Stimulated activated CD8-positive, alpha-beta memory T cell treated with anti-CD3 and anti-CD28 coated beads, Interleukin-7, amount 100 ng/mL, for 48 hours (primary cell): ENCODE data around the gene SYMPK.
"Not testable (repeated sequence)": the region's sequence is repeated elsewhere in the genome, so short reads cannot be mapped to it uniquely, and the experiment has no call there.

Source experiments
- DNase-seq, 2 donors: peaks; one replicate each; pipeline ENCODE4 v3.0.0-alpha.2; 2020; ENCODE audit warnings: low read depth in 1 of 2; ENCODE audit errors: extremely low read depth in 1 of 2

Gene SYMPK

DNA sequence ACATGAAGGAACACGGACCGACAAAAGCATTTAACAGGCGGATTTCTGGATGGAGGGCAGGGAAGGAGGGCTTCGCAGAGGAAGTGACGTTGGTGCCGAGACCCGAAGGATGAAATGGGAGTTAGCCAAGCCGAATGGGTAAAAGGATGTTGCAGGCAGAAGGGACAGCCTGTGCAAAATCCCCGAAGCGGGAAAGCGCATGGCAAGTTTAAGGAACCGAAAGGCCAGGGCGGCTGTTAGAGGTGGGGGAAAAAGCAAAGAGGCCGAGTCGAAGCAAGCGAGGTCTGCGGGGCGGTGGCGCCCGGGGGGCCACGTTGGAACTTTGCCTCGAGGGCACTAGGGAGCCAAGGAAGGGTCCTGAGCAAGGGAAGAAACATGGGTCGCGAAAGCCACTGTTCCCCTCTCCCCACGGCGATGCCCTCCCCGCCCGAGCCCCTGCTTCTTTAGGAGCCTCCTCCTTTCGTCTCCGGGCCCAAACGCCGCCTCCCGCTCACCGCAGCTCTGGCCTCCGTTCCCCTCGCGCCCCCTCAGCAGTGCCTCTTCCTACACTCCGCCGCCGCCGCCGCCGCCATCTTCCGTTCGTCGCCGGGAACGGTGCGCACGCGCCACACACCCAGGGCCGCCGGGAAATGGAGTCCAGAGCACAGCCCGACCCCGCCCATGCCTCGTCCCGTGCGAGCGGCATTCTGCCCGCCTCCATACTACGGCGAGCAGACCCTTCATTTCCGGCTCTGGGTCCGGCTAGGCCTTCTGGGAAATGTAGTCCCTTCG lies at the start of gene SYMPK:
Gene SYMPK (minus strand): TSS at position 584 of the 771 bp plus-strand sequence. CDS start 8,652 bp downstream, outside the sequence.
- DNase-seq: peak; percentile 97 to 99

DNA sequence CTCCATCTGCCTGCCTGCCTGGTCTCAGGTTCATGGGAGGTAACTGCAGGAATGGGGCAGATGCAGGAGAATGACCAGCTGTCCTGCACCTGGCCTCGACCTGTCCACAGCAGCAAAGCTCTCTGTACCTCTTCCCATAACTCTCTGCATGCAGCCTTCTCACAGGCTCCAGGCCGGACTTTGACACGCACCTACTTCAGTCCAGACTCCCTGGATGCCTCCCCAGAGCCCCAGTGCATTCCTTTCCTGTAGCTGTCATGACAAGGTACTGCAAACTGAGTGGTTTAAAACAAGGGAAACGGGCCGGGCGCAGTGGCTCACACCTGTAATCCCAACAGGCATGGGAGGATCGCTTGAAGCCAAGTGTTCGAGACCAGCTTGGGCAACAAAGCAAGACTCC lies 48.3 kb upstream of the SYMPK start:
- DNase-seq: no peak

DNA sequence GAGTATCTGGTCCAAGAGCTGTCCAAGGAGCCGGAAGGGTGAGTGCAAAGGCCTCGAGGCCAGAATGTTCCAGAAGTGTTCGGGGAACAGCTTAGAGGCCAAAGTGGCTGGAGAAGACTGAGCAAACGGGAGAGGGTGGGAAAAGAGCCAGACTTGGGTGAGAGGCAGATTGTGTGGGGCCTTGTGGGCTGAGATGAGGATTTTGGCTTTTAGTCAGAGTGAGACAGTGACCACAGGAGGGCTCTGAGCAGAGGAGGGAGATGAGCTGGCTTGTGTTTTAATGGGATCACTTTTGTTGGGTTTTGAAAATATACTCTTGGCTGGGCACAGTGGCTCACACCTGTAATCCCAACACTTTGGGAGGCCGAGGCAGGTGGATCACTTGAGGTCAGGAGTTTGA lies 46.0 kb upstream of the SYMPK start:
- no peak for DNase-seq

DNA sequence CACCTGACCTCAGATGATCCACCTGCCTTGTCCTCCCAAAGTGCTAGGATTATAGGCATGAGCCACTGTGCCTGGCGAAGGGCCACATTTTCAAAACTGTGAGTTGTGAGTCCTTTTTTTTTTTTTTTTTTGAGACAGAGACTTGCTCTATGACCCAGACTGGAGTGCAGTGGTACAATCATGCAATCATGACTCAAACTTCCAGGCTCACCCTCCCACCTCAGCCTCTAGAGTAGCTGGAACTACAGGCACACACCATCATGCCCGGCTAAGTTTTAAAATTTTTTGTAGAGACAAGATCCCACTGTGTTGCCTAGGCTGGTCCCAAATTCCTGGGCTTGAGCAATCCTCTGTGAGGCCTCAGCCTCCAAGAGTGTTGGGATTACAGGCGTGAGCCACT lies 43.3 kb upstream of the SYMPK start:
- DNase-seq: no peak

DNA sequence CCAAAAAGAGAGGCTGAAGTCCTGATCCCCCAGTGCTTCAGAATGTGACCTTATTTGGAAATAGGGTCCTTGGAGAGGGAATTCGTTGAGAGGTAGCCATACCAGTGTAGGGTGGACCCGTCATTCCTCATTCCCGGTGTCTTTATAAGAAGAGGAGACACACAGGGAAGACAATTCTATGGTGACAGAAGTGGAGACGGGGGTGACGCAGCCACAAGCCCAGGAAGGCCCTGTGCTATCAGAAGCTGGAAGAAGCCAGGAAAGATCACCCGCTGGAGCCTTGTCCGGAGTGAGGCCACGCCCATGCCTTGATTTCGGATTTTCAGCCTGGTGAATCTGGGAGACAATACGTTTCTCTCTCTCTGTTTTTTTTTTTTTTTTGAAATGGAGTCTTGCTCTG lies 42.1 kb upstream of the SYMPK start:
- DNase-seq: no peak

DNA sequence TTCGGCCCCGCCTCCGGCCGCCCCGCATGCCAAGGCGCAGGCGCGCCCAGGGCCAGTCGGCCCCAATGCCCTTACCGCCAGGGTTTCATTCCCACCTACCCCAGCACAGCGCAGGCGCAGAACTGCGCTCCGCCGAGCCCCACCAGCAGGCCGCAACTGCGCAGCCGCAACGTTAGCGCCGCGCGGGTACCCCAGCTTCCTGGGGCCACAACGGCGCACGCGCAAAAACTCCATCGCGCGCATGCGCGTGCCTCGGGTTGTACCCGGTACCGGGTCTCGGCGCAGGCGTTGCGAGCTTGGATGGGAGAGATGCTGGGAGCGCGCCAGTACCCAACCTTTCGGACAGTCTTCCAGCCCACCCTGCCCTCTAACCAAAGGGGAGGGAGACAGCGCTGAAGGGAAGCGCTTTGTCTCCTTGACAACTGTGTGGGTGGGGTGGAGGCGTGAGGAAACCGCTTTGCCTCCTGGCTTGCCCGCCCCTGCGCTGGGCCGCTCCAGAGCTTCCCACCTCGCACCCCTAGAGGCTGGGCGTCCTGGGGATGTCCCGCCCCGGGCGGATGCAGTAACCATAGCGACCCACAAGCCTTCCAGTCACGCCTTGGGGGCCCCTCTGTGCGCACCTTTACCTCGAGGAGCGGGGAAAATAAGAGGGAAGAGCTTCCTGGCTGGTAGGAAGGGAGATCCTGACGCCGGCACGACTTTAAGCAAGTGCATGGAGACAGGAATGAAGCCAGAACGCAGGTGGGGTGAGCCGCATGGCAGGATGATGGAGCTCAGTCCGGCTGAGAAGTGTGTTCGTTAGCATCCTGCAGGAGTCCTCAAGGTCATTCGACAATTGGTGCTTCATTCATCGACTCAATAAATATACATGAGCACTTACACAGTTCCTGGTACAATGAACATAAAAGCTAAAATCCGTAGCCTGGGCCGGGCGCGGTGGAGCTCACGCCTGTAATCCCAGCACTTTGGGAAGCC lies 40.0 kb upstream of the SYMPK start:
- DNase-seq: peak; percentile 96 to 100

DNA sequence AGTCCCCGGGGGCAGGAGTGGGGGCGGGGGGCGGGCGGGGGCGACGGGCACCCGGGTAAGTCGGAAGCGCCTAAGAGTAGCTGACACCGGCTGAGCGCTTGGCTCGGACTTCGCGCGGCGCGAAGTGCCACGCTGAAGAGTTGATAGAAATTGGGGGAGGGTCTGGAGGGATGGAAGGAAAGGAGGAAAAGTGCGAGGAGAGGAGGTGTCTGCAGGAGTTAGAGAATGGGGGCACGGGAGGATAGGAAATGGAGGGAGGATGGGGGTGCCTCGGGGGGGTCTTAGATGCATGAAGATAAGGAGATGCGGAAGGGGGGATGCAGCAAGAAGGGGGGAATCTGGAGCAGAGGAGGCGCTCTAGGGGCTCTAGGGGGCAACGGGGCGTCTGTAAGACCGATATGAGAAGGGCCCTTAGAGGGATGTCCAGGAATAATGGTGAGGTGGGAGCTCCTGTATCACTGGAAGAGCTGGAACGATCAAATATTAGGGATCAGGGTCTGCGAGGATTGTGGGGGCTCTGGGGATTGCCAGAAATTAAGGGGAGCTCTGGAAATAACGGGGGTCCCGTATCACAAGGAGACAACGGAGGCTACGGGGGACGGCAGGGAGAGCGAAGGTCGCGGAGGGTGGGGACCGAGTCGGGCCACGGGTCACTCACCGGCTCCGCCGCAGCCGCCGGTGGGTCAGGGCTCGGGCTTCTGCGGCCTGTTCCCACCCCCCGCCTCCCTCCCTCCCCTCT lies 39.1 kb upstream of the SYMPK start, which contains the start of gene MYPOP:
Gene MYPOP (minus strand): TSS at position 702 of the 739 bp plus-strand sequence. CDS start 840 bp downstream, outside the sequence.
- DNase-seq: no peak

DNA sequence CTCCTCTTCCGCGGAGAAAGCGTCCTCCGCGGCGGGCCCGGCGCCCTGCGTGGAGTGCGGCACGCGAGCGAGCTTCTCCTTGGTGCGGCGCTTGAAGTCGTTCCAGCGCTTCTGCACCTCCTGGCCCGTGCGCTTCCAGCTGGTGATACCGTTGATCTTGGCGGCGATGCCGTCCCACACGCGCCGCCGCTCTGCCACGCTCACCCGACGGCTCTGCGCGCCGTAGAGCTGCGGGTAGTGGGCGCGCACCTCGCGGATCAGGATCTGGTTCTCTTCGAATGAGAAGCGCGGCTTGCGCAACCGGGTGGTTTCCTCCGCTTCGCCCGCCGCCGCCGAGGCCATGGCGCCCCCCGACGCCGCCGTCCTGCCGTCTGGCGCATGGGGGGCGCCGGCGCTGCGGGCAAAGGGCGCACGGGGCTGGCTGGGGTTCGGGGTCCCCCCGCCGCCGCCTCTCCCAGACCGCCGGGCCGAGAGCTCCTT lies 38.5 kb upstream of the SYMPK start:
- DNase-seq: no peak

DNA sequence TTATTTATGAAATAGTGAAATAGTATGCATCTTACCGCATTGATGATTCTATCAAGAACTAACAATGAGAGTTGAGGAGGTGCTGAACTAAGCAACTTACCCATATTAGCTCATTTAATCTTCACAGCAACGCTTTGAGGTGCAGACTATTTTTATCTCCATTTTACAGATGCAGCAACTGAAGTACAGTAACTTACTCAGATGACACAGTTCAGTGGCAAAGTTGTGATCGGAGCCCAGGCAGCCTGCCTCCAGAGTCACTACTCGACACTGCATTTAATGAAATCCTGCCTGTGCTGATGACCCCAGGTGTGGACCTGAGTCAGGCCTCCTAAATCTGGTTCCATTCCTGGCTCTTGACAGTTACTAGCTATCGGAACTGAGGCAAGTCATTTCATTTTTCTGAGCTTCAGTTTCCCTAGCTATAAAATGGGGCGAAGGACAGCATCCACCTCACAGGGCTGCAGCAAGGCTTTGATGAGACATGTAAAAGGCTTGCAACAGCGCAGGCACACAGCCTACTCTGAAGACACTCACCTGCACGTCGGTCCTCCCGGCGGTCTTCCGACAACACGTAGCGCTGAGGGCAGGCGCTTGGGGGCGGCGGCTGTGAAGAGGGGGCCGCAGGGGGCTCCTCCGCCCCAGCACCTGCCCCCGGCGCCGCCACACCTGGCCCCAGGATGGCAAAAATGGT lies 37.9 kb upstream of the SYMPK start:
- no peak for DNase-seq

DNA sequence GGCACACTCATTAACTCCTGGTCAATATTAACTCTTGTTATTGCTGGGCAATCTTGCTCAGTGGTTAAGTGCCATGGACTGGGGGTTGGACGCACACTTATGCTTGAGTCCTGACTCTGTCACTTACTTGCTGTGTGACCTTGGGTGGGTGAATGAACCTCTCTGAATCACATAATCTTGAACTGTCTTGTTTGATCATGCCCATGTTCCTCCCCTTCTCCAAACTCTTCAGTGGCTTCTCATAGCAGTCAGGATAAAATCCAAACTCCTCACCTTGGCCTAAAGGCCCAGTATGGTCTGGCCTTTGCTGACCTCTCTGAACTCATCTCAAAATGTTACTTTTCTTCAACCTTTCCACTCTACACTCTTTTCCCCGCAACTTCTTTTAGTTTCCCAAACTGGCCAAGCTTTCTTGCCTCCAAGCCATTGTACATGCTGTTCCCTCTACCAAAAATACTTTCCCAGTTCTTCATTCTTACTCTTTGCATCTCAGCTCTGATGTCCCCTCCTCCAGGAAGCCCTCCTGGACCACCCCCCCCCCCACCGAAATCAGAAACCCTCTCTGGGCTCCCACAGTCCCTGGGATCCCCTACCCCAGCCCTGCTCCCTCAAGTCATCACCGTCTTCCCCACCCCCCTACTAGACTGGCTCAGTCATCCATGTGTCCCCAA lies 37.1 kb upstream of the SYMPK start:
- no peak for DNase-seq

DNA sequence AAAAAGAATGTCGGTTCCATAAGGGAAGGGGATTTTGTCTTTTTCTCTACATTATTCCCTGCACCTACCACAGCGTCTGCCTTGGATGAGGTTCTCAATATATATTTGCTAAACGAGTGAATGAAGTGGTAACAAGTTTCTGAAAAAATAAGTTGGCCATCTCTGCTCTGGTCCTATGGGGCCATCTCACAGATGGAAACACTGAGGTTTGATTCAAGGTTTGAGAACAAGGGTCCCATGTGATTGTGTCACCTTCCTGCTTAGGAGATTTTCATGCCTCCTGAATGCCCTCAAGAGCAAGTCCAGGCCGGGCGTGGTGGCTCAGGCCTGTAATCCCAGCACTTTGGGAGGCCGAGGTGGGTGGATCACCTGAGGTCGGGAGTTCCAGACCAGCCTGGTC lies 36.3 kb upstream of the SYMPK start:
- DNase-seq: no peak

DNA sequence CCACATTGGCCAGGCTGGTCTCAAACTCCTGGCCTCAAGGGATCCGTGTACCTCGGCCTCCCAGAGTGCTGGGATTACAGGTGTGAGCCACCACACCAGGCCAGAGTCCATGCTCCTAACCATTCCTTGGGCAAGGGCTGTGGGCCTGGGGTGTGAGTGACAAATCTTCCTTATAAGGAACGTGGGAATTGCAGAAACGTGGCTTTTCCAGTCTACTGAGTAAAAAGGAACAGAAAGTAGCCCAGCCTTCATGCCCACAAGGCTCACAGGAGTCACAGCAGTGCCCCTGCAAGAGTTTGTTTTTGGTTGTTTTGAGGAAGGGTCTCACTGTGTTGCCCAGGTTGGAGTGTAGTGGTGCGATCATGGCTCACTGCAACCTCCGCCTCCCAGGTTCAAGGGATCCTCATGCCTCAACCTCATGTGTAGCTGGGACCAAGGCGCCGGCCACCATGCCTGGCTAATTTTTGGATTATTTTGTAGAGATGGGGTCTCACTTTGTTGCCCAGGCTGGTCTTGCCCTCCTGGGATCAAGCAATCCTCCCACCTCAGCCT lies 34.4 kb upstream of the SYMPK start:
- DNase-seq: no peak

DNA sequence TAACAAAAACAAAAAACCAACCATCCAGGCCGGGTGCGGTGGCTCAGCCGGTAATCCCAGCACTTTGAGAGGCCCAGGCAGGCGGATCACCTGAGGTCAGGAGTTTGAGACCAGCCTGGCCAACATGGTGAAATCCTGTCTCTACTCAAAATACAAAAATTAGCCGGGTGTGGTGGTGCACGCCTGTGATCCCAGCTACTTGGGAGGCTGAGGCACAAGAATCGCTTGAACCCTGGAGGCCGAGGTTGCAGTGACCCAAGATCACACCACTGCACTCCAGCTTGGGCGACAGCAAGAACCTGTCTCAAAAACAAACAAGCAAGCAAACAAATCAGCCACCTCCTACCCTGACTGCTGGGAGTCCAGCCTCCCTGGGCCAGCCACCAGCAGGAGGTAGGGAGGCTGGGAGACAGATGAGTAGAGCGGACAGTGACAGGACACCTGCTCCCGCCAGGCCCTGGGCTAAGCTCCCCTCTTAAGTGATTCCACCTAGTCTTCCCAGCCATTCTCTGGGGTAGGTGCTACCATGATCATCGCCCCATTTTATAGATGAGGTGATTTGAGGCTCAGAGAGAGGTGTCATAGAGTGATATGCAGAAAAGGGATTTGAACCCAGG lies 33.1 kb upstream of the SYMPK start:
- DNase-seq: not testable (repeated sequence)

DNA sequence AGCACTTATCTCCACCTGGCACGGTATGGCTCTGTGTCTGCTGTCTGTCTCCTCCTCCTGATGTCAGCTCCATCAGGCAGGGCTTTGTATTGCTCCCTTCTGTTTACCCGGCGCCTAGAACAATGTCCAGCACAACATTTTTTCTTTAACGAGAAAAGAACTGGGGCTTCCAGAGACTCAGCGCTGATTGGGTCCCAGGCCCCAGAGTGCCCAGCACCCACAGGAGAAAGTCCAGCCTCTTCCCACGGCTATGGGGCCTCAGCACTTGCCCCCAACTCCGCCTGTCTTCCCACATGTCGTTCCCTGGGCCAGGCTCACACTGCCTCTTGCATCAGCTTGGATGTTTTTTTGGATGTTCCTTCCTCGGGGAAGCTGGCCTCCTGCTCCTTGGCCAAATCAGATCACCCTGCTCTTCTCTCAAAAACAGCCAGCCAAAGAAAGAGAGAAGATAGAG lies 32.6 kb upstream of the SYMPK start:
- DNase-seq: no peak

DNA sequence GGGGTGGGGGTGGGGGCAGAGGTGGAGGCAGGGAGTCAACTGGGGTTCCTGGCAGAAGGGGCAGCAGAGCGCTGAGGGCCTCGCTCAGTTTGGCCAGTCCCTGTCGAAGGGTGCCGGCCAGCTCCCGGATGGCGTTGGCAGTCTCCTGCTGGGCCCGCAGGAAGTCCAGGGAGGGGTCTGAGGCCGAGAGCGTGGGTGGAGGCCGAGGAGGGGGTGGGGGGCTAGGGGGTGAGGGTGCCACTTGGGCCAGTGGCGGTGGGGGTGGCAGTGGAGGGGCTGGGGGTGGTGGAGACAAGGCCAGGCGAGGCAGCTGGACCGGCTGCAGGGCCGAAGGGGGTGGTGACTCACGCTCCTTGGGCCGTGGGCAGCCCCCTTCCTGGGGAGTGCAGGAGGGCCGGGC lies 27.9 kb upstream of the SYMPK start:
- no peak for DNase-seq

DNA sequence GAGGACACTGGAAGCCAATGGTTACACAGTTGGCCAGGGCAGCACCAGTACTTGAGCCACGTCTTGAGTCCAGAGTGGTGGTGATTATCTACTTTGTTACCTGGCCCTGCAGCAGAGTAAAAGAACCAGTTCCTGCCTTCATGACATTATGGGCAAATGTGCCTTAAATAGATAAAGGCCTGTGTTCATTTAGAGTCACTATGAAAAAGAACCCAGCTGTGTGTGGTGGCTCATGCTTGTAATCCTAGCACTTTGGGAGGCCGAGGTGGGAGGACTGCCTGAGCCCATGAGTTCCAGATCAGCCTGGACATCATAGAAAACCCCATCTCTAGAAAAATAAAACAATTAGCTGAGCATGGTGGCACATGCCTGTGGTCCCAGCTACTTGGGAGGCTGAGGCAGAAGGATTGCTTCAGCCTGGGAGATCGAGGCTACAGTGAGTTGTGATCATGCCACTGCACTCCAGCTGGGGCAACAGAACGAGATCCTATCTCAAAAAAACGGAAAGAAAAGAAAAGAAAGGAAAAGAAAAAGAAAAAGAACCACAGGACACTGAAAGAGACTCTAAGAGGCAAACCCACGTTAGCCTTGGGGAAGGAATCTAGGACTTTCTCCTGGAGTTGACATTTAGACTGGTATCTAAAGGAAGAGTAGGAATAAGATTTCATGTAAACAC lies 26.4 kb upstream of the SYMPK start:
- DNase-seq: no peak

DNA sequence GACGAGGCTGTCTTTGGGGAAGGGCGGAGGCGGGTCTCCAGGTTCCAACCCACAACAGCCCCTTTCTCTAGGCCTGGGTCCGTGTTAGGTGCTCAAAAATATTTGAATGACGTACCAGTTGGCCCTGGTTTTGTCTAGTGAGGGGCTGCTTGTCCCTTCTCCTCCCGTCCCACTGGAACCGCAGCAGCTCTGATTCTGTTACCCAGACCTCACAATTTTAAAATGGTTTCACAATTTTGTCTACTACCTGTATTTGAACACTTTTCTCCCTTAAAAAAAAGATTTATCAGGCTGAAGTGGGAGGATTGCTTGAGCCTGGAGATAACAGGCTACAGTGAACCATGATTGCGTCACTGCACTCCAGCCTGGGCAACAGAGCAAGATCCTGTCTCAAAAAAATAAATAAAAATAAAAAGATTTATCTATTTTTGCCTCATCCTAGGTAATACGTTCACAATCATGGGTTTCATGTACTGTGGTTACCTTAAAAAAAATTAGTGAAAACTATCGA lies 24.3 kb upstream of the SYMPK start:
- no peak for DNase-seq
